Jurkat, Clone E6-1 (cell line): ENCODE measurements around the gene HMOX1.
"Not testable (repeated sequence)": the region's sequence is repeated elsewhere in the genome, so short reads cannot be mapped to it uniquely, and the experiment has no call there.

Experiments used
- DNase-seq: peaks from one replicate; pipeline ENCODE4 v3.0.0-alpha.2; 2011; ENCODE audit warnings: low read depth, low spot score
- H3K4me3 ChIP-seq: 2 replicates; pipeline ENCODE4 v1.5.1; 2011; ENCODE audit warnings: mild to moderate bottlenecking, low read length, control low read depth, moderate library complexity

The HMOX1 gene

GRCh38 chr22:35349368-35349703 is 31.6 kb upstream of the HMOX1 start:
- no peak overlapping the region for H3K4me3 ChIP-seq
- DNase-seq = no peak

- no peak overlapping the region for H3K4me3 ChIP-seq
- no peak for DNase-seq
Measured at GRCh38 chr22:35349704-35350538, 31.0 kb upstream of the HMOX1 start.

GRCh38 chr22:35350539-35351503 is 30.1 kb upstream of the HMOX1 start:
- H3K4me3 ChIP-seq = peak overlapping the region; percentile 43
- peak; percentile 76 for DNase-seq

GRCh38 chr22:35352214-35353111 is 28.4 kb upstream of the HMOX1 start:
- DNase-seq = no peak

GRCh38 chr22:35353318-35353717 is 27.6 kb upstream of the HMOX1 start:
- no peak for DNase-seq
- no peak overlapping the region for H3K4me3 ChIP-seq

More at GRCh38 chr22:35352214-35353111, 28.4 kb upstream of the HMOX1 start:
- H3K4me3 ChIP-seq = no peak overlapping the region

- DNase-seq = no peak
- H3K4me3 ChIP-seq = no peak overlapping the region
Measured at GRCh38 chr22:35354068-35354467, 26.8 kb upstream of the HMOX1 start.

- no peak for DNase-seq
- no peak overlapping the region for H3K4me3 ChIP-seq
Measured at GRCh38 chr22:35357883-35358621, 22.8 kb upstream of the HMOX1 start.

- H3K4me3 ChIP-seq = no peak overlapping the region
- DNase-seq = no peak
Measured at GRCh38 chr22:35359380-35360065, 21.4 kb upstream of the HMOX1 start.

GRCh38 chr22:35361001-35361558 is 19.8 kb upstream of the HMOX1 start:
- H3K4me3 ChIP-seq = no peak overlapping the region
- DNase-seq = no peak

GRCh38 chr22:35363566-35364086 is 17.3 kb upstream of the HMOX1 start:
- DNase-seq = no peak

GRCh38 chr22:35364230-35364629 is 16.7 kb upstream of the HMOX1 start:
- DNase-seq, H3K4me3 ChIP-seq: not testable (repeated sequence)

More at GRCh38 chr22:35363566-35364086, 17.3 kb upstream of the HMOX1 start:
- no peak overlapping the region for H3K4me3 ChIP-seq

- no peak for DNase-seq
Measured at GRCh38 chr22:35367331-35367886, 13.5 kb upstream of the HMOX1 start.

GRCh38 chr22:35368386-35368785 is 12.5 kb upstream of the HMOX1 start:
- H3K4me3 ChIP-seq = no peak overlapping the region
- DNase-seq = no peak

More at GRCh38 chr22:35367331-35367886, 13.5 kb upstream of the HMOX1 start:
- no peak overlapping the region for H3K4me3 ChIP-seq

GRCh38 chr22:35369996-35370395 is 10.9 kb upstream of the HMOX1 start:
- DNase-seq = no peak
- no peak overlapping the region for H3K4me3 ChIP-seq

- DNase-seq = no peak
- no peak overlapping the region for H3K4me3 ChIP-seq
Measured at GRCh38 chr22:35373781-35374180, 7.1 kb upstream of the HMOX1 start.

- DNase-seq = no peak
- no peak overlapping the region for H3K4me3 ChIP-seq
Measured at GRCh38 chr22:35375031-35375430, 5.9 kb upstream of the HMOX1 start.

- H3K4me3 ChIP-seq = no peak overlapping the region
- no peak for DNase-seq
Measured at GRCh38 chr22:35375526-35375925, 5.4 kb upstream of the HMOX1 start.
